Fibroblast of peridontal ligament (primary cell): Measurements from ENCODE around the gene HTR2A.

Experiments used
- DNase-seq: peaks from one replicate; pipeline ENCODE4 v3.0.0-alpha.2; 2010; ENCODE audit errors: extremely low read depth

The HTR2A gene

DNA sequence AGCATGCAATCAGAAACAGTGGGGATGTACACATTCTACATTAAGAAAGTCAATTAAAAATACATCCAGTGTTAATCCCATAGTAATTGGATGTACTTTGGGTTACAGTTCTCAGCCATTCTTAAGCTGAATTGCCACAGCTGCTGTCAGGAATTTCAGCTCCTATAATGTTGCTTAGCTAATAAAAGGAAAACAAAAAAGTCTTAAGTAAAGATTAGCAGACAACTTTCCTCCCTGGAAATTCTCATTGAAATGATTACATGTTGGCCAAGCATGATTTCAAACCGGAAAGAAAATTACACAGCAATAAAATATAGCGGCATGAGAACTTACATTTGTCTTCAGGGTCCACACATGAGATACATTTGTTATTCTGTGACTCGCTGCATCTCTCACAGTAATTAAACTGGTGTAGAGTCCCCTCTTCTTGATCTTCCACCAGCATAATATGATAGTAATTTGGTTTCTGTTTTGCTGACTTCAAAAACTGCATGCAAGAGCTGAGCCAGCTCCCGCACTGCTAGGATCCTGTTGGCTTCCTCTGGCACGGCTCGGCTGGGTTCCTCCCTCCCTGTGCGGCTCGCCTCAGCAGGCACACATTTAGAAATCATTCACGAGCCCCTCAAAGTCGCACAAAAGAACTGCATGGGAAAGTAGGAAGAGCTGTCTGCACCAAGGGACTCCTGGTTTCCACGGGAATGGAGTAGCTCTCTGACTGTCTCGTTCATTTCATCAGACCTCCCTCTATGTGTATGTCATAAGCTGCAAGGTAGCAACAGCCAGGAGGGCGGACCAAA is at the start of gene HTR2A:
HTR2A (minus strand) TSS at position 713 of the 797 bp plus-strand sequence. CDS start 1,147 bp downstream, outside the sequence.
- DNase-seq = peak; percentile 42

DNA sequence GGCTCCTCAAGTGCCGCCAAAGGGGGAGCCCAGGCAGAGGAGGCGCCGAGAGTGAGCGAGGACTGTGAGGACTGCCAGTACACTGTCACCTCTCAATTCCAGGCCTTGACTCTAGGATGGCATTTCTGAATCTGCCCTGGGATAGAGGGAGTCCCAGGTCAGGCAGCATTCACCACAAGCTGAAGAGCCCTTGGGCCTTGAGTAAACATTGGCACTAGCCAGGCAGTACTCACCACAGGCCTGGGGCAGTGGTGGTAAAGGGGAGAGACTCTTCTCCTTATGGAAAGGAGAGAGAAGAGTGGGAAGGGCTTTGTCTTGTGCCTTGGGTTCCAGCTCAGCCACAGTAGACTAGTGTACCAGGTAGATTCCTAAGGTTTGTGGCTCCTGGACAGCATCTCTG is 39.7 kb upstream of the HTR2A start:
- DNase-seq = no peak

DNA sequence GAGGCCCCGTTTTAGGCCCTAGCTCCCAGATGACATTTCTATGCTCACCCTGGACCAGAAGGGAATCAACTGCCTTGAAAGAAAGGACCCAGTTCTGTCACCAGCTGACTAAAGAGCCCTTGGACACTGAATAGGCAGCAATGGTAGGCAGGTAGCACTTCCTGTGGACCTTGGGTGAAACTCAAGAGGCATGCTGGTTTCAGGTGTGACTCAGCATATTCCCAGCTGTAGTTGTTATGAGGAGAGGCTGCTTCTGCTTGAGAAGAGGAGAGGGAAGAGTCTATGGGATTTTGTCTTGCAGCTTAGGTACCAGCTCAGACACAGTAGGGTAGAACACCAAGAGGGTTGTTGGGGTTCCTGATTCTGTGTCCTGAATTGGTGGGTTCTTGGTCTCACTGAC is 37.9 kb upstream of the HTR2A start:
- DNase-seq = no peak

DNA sequence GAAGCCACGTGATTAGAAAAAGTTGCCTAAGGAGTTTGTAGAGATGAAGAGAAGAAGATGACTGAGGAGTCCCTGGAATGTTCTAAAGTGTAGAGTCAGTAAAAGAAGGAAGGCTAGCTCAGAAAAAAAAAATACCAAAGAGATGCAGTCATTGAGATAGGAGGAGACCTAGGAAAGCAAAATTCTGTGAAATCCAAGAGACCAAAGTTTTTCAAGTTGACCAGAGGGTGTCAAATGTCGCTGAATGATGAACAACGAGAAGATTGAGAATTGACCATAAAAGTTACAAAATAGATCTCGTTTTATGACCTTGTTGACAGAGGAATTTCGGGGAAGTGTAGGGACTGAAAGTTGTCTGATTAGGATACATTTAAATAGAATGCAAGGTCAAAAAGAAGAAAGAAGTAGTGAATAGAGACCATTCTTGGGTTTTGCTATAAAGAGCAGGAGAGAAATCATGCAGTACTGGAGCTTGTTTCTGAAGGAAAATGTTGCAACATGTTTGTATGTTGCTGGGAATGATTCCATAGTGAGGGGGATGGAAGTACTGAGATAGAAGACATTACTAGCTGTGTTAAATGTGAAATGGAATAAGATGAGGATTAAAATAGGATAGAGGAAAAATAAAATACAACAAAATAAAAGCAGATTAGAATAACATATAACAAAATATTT is 30.2 kb upstream of the HTR2A start:
- peak; percentile 33 for DNase-seq

DNA sequence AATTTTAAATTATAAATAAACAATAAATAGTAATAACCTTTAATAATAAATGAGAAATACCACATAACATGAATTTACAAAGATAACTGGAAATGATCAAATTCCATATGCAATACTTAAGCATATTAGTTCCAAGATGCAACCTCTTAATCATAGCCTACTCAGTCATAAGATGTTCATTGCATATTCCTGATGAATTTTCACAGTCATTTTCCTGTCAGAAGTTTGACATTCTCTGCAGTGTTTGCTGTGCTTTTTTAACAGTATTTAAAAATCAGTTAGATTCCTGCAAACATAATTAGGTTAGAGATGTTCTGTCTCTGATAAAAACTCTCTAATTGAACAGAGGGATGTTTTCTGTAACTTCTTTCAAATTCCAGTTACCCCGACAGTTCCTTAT is 28.6 kb upstream of the HTR2A start:
- no peak for DNase-seq

DNA sequence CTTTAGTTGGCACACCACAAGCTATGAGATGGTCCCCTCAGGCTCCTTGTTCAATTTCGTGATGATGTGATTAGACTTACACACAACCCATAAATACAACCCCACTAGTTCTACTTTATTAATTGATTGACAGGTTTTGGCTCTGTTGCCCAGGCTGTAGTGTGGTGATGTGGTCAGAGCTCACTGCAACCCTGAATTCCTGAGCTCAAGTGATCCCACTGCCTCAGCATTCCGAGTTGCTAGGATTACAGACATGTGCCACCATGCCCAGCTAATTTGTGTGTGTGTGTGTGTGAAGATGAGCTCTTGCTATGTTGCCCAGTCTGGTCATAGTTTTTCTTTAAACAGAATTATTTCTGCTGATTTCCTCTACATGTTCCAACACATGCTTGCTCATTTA is 17.5 kb upstream of the HTR2A start:
- no peak for DNase-seq

DNA sequence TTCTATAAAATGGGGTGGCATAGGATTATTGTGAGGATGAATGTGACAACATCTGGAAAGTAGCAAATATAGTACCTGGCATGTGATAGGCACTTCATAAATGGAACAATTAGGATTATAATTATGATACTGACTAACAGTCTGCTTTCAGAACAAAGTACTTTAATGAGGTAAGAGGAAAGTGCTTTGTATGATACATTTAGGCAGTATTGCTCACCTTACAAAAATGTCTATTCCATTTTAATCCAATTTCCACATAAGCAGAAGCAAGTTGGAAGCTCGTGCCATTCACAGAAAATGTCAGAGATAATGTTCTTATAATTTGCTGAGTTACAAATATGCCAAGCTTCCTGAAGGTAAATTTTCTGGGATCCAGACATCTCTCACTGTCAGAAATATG is 16.9 kb upstream of the HTR2A start:
- DNase-seq = no peak

DNA sequence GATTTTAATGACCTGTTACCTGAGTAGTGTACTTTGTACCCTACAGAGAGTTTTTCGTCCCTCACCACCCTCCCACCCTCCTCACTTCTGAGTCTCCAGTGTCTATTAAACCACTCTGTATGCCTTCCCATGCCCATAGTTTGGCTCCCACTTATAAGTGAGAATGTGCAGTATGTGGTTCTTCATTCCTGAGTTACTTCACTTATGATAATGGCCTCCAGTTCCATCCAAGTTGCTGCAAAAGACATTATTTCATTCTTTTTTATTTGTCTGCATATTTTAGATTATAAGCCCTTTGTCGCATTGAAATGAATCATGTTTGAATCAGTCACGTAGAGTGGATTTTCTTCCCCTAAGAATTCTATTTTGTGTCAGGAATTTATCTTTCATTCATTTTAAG is 12.2 kb upstream of the HTR2A start:
- no peak for DNase-seq

DNA sequence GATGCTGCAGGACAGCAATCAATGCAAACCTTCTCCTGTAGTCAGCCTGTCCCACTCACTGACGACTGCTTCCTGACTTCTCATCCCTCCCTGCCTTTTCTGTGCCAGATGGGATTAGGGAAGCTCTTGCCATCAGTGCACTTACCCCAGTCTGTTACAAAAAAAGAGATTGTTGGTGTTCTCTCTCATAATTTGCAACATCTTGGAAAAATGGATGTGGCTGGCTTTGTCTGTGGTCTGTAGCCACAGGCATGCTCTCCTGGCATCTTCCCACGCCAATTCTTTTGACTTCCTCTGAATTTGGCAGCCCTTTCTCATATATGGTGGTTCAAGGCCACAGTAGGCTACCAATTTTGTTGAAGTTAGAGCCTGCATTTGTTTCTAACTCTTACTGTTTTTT is 11.6 kb upstream of the HTR2A start:
- DNase-seq = peak; percentile 90

DNA sequence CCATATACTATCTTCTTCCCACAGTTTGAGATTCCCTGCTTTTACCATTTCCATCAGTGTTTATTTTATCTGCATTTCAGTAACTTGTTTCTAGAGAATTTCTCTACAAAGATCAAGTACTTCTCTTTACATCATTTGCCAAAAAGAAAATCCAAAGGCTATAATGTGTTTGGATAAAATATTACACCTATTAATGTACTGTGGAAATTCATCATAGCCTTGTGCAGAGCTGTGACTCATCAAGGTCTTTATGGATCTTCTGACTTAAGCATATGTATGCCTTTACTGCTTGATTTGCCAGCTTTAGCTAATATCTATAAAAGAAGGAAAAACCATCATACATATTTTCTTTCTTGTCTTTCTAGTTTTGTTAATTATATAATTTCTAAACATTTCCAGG is 9.6 kb upstream of the HTR2A start:
- no peak for DNase-seq

DNA sequence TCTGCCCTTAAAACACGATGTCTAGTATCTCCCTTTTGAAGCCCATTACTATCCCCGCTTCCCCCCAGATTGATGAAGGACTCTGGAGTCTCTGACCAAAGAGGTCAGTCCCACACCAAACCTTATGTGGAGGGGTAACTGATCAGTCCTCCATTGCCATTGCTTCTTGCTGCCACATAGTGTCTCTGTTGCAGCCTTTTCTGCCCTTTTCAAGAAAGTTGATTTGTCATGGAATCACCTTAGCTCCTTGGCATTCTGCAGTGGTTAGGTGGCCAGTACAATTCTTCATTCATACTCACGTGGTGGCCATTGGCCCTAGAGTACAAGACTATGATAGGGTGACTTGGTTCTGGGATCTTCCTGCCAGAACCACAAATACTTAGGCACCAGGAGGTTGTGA is 8.4 kb upstream of the HTR2A start:
- DNase-seq = peak; percentile 42

DNA sequence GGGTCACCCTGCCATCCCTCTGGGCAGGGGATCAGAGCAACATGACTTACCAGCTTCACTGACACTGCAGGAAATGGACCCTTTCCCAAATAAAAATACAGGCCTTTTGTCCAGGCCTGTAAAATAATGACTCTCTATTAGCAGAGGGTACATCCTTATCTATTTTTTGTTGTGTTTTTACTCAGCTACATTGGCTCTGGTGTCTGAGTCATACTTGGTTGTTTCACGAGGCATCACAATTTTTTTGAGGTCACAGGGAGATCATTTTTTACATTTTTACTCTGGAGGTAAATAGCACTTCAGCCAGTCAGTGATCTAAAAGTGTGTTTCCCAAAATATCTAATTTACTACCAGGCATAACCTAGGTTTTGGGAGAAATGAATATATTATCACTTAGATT is 6.9 kb upstream of the HTR2A start:
- no peak for DNase-seq

DNA sequence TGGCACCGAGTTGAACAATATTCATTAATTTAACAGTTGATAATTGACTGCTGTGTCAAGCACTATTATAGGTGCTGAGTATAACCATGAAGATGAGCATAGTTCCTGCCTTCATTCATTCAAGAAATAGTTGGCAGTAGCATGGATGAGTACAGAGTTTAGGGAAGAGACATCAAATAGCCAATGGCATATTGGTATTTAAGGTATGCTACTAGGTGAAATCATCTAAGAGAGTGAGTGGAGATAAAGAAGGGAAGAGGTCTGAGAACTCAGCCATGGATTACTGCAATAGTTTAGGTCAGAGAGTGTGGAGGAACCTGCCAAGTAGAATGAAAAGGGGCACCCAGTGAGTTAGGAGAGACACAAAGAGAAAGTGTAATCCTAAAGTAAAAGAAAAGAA is 4.9 kb upstream of the HTR2A start:
- no peak for DNase-seq

DNA sequence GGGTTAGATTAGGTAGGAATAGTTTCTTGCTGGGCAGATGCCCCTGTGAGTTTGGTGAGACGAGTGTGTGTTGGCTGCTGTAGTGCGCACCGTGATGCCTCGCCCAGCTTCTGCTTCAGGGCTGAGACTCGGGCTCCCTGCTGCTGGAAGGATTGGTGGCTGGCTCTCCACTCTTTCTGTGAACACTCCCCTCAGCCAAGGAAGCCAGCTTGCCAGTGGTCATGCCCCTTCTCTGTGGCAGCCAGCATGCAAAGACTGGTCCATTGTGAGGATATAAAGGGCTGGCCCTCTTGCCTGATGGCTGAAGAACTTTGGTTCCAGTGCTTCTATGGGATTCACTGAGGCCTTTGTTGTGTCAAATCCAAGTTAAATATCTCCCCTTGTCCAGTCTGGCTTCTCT is 2.9 kb upstream of the HTR2A start:
- DNase-seq = no peak

DNA sequence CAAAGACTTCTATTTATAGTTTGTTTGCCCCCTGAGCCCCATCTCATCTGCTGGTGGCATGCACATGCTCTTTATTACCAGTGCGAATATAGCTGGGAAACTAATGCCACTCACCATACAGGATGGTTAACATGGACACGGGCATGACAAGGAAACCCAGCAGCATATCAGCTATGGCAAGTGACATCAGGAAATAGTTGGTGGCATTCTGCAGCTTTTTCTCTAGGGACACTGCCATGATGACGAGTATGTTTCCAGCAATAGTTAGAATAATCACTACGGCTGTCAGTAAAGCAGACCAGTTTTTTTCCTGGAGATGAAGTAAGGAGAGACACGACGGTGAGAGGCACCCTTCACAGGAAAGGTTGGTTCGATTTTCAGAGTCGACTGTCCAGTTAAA is 1.5 kb downstream of the HTR2A start:
- no peak for DNase-seq

DNA sequence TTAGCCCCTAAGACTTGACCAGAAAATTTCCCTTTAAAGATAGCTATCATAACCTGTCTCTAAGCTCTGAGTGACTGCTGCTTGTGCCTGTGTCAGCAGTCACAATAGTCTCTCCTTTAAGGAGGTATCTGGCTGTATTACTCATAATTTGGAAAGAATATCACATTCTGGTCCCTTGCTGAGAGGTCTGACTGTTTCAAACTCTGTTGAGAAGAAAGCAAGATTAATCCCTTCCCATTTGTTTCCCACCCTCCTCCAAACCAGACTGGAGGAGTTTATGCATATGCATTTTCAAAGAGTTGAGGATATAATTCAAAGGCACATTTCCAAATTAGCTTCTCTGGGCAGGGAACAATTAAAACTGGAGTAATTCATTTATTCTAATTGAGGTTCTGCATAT is 2.3 kb downstream of the HTR2A start:
- no peak for DNase-seq

DNA sequence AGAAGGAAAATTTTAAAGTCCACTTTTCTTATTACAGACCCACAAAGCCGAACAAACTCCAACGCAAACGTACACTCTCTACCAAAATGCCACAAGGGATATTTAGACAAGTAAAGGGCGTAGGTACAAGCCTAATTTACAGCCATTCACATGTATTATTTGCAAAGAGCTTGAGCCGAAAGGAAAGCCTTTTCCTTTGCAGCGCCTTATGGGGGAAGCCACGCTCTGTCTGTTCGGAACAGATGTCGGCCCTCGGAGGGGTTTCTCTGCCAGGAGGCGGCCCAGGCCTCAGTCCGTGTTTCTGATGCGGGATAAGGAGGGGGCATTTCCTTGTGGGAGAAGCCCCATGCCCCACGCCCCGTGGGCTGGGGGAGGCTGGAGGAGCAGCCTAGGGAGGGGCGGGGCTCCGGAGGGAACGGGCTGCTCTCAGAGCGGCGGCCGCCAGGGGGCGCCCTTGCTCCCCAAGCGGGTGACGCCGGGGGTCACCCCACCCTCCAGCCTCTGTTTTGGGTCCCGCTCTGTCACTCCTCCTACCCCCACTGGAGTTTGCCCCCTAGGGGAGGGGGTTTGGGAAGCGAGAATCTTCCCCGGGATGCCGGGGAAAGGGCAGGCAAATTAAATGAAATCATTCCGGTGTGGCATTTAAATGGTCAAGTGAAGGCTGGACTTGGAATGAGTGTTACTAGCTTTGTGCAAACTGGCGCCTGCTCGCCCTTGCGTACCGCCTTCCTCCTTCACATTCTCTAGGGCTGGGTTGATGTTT is 2.9 kb downstream of the HTR2A start:
- peak; percentile 52 for DNase-seq

DNA sequence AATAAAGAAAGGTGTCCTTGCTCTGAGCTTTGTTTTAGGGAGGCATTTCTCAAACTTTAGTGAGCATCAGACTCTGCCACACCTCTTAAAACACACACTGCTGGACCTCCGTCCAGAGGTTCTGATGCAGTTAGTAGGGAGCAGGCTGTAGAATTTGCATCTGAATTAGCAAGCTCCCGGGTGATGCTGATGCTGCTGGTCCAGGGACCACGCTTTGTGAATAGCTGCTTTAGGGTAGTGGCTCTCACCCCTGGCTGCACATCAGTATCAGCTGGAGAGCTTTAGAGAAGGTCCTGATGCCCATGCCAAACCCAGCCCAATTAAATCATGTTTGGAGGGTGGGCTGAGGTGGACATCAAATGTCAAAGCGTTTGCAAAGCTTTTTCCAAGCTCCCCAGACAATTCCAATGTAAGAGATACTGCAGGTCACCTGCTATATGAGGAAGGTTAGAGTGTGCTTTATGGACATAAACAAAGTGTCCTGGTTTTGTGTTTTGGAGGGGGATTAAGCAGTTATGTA is 3.6 kb downstream of the HTR2A start:
- DNase-seq = no peak

DNA sequence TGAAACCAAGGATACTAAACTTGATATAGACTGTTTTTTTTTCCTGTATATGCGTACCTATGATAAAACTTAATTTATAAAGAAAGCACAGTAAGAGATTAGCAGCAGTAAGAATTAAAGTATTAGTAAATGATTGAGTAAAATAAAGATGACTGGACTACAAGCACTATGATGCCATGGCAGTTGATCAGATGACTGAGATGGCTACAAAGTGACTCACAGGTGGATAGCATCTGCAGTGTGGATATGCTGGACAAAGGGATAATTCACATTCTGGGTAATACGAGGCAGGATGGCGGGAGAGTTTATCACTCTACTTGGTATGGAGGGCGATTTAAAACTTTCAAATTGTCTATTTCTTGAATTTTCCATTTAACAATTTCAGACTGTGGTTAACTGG is 11.8 kb downstream of the HTR2A start:
- no peak for DNase-seq

DNA sequence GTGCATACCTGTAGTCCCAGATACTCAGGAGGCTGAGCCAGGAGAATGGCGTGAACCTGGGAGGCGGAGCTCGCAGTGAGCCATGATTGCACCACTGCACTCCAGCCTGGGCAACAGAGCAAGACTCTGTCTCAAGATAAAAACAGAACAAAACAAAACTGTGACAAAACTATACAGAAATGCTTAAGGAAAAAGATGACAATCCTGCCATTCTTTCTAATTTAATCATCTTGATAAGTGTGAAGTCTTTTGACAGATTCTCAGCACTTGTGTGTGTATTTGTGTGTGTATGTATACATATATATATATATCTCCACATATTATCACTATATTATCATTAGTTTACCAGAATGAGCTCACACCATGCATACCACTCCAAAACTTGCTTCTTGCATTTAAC is 12.3 kb downstream of the HTR2A start:
- no peak for DNase-seq

DNA sequence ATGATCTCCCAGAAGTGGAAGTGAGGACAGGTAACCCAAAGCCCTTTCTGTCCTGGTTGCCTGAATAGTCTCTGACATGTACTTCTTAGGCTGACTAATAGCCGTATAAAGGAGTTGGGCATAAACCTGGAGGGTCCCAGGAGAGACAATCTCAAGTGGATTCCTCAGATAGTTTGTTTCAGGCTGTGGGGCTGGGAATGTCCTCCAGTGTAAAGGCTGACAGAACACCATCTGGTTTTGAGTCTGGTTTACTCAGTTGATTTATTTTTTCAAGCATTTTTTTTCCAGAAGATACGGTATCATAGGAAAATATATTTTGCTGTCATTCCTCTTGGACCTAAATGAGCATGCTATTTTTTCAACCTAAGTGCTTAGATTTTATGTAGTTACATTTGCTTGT is 15.2 kb downstream of the HTR2A start:
- DNase-seq = no peak

DNA sequence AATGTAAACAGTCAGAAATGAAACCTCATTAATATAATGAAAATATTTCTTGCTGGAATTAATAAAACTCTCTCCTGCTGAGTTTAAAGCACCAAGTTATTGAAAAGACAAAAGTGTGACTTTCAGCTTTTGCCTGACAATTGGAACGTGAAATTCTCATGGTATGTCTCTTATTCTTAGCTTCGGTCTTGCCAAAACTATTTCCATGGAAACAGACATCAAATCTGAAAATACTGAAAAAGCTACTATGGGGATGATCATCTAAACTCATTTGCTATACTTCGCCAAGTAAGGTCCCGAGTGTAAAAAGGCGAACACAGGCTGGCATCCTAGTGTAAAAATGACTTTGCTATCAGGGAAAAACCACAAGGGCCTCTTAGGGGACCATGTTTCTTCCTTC is 22.8 kb downstream of the HTR2A start:
- DNase-seq = no peak

DNA sequence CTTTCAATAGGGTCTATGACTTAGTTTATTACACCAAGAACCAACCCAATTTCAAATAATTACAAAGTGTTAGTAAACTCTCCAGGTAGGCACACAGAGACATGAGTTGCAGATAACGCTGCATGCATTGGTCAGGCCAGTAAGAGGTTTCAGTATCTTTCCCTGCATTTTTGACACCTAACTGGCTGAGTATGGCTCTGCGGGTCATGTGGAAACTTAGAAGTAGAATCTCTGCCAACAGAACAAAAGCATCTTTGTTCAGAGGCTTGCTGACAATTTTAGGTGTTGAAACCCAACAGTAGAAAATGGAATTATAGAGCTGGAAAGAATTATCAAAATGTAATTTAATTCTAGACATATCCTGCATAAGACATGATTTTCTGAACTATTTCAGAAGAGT is 25.3 kb downstream of the HTR2A start:
- no peak for DNase-seq
